ENCODE results near the gene TCAF1.

- TF ChIP-seq TCF7L2 (IDR thresholded peaks at IDR 0.05; ENCODE audit: borderline replicate concordance, extremely low read depth, insufficient read depth, insufficient read length) (no peak), POLR2A (IDR thresholded peaks at IDR 0.05; ENCODE audit: borderline replicate concordance, extremely low read depth, insufficient read depth, insufficient read length) (no peak)
- TF ChIP-seq, protein P1, sequence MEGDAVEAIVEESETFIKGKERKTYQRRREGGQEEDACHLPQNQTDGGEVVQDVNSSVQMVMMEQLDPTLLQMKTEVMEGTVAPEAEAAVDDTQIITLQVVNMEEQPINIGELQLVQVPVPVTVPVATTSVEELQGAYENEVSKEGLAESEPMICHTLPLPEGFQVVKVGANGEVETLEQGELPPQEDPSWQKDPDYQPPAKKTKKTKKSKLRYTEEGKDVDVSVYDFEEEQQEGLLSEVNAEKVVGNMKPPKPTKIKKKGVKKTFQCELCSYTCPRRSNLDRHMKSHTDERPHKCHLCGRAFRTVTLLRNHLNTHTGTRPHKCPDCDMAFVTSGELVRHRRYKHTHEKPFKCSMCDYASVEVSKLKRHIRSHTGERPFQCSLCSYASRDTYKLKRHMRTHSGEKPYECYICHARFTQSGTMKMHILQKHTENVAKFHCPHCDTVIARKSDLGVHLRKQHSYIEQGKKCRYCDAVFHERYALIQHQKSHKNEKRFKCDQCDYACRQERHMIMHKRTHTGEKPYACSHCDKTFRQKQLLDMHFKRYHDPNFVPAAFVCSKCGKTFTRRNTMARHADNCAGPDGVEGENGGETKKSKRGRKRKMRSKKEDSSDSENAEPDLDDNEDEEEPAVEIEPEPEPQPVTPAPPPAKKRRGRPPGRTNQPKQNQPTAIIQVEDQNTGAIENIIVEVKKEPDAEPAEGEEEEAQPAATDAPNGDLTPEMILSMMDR (IDR thresholded peaks at IDR 0.05 in 2 of 3, conservative IDR thresholded peaks at IDR 0.05 in 1 of 3; ENCODE audit: borderline replicate concordance in 1 of 3, insufficient read depth in 1 of 3, low read depth in 2 of 3, low read length in 2 of 3) = no peak
These were observed 12.1 kb upstream of the TCAF1 start for GRCh38 chr7:143913945-143914615.
